Fibroblast of peridontal ligament (primary cell): ENCODE data around the gene SPAM1.
"Not testable (repeated sequence)": the region's sequence is repeated elsewhere in the genome, so short reads cannot be mapped to it uniquely, and the experiment has no call there.

Experiments
- DNase-seq: peaks from one replicate; pipeline ENCODE4 v3.0.0-alpha.2; 2010; ENCODE audit errors: extremely low read depth

Gene SPAM1

DNA sequence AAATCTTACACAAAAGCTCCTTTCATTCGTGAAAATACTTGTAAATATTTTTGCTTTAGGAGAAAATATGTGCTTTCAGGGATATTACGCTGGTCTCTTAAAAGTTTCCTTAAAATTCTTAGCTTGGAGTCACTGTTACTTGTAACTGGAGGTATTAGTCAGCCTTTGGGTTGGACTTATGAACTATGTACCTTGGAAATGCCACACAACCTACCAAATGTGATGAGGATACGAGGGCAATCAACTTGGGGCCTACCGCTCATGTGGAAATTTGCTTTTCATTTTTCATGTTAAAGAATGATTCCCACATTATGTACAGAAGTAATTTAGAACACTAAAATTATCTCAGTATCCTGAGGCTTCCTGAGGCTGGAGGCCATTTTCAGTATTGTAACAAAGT is 23.1 kb downstream of the SPAM1 start:
- DNase-seq, result no peak

GRCh38 chr7:123958186-123958703 is 33.2 kb downstream of the SPAM1 start:
- DNase-seq, result no peak

DNA sequence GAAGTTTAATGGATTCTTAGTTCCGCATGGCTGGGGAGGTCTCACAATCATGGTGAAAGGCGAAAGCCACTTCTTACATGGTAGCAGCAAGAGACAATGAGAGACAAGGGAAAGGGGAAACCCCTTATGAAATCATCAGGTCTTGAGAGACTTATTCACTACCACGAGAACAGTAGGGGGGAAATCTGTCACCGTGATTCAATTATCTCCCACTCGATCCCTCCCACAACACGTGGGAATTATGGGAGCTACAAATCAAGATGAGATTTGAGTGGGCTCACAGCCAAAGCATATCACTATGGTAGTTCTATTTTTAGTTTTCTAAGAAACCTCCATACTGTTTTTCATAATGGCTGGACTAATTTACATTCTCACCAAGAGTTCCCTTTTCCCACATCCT is 36.7 kb downstream of the SPAM1 start:
- DNase-seq, result no peak

- no peak for DNase-seq
Measured at GRCh38 chr7:123966936-123967335, 41.9 kb downstream of the SPAM1 start.

DNA sequence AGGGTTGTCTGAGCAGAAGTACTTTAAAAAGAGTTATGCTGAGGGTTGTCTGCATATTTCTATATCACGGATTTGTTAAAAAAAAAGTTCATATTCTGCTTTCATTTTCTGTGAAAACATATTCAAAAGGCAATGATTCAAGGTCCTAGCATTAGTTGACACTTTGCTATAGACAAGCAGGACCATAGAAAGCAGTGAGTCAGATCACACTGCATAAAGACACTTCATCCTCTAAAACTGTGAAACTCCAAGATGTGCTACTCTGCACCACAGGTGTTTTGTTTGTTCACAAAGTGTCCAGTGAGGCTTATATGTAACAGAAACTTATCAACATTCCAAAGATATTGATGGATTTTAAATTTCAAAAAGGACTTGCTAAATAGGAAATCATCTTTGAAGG is 47.0 kb downstream of the SPAM1 start:
- DNase-seq, result no peak

DNA sequence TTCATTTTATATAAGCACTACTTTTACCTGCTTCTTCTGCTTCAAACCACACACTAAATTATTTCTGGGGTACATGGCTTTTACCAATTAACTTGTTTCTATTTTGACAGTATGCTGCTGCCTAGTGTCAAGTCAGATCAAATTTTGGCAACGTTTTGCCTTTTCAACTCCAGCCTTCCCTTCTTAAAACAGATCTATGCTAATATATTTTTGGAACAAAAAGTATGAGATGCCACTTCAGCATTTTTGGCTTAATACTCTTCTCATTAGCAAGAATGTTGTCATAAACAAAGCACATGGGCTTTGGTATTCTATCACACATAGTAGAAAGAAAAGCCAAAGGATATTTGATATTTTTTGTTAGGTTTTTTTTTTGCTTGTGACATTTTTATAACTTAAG is 47.8 kb downstream of the SPAM1 start:
- DNase-seq, result no peak

DNA sequence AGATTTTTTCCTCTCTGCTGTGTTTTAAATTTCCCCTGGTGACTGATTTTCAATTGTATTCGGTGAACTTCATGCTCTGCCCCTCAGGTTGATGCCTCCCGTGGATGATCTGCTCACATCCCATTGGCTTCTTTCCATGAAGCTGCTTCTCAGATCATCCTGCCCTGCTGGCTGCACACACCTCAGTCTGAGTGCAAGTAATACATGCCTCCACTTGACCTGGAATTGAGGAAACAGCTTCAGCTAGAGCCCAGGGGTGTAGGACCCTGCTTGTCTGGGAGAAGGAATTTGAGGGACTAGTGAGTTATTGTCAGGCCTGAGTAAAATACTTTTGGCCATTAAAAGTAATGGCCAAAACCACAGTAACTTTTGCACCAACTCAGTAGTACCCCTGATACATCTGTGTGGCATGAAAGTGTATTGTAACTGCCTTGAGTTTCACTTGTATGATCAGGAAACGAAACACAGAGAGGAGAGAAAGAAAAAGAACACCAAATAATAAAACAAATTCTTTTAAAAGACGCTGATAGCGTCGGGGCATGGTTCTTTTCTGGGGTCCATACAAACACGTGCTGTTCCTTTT is 49.4 kb downstream of the SPAM1 start:
- no peak for DNase-seq

DNA sequence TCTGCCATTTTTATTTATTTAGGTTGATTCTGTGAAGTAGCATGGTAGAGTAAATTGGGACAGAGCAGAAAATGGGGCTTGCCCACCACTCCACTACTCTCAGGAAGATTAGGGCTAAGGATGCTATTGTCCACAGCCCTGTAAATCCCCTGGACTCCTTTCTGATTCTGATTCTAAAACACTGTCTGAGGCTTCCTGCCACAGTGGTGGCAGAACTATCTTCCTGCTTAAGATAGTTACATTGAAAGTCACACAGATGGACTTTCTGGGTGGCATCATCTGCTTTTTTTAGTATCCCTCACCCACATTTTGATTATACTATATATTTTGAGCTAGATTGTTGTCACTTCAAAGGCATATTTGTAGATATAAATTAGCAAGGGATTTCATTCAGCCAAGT is 50.0 kb downstream of the SPAM1 start:
- no peak for DNase-seq

- no peak for DNase-seq
Measured at GRCh38 chr7:123977081-123977480, 52.0 kb downstream of the SPAM1 start.

DNA sequence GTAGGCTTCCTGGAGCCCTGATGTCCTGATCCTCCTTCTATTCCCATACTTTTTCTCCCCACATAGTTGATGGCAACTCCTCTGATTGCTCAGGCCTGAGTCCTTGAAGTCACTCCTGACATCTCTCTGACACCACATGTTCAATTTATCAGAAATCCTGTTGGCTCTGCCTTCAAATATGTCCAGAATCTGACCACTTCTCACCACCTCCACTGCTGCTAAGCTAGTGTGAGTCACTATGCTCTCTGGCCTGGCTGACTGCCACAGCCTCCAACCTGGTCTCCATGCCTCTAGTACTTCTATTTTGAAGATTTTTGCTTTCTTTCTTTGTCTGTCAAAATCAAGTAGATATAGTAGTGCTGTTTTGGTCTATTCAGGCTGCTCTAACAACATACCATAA is 54.8 kb downstream of the SPAM1 start:
- DNase-seq, result no peak

GRCh38 chr7:123987445-123987844 is 62.4 kb downstream of the SPAM1 start:
- DNase-seq, result no peak

DNA sequence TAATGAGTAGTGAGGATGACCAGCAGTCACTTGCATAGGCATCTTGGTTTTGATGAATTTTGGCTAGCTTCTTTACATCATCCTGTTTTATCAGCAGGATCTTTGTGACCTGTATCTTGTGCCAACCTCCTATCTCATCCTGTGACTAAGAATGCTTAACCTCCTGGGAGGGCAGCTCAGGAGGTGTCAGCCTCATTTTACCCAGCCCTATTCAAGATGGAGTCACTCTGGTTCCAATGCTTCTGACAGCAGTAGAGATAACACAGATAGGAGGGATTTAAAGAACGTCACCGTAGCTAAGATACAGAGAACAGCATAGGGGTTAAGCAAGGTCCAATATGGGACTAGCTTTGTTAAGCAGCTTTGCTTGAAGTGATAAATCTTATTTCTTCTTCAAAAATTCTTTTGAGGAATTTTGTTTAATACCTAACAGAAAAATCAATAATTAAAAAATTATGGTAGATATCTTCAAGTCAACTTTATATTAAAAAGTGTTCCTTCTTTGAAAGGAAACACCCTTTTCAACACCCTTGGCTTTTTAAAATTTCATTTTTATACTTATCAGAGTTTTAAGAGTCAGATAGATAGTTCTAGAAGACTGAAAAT is 68.0 kb downstream of the SPAM1 start:
- no peak for DNase-seq

GRCh38 chr7:123993996-123994395 is 69.0 kb downstream of the SPAM1 start:
- DNase-seq, result no peak

- DNase-seq, result no peak
Measured at GRCh38 chr7:123994449-123994848, 69.4 kb downstream of the SPAM1 start.

- DNase-seq, result no peak
Measured at GRCh38 chr7:123995617-123996326, 70.7 kb downstream of the SPAM1 start.

GRCh38 chr7:123996327-123996625 is 71.2 kb downstream of the SPAM1 start:
- DNase-seq, result no peak

DNA sequence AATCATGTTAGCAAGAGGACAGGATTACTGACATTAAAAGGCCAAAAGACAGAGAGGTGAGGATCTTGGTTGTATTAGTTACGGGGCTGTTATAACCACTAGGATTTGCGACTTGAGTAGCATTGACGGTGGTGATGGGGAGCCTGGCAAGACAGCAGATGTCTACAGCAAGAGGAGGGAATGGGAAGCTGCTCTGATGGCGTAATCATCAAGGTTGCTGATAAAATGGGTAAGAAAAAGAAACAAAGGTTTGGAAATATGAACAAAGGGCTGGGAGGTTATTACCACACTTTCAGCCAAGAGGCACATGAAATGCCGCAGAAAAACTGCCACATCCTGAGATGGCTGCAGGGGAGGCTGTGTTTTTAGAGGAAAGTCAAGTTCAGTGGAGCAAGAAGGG is 73.9 kb downstream of the SPAM1 start:
- no peak for DNase-seq

- no peak for DNase-seq
Measured at GRCh38 chr7:123999703-124000102, 74.7 kb downstream of the SPAM1 start.

DNA sequence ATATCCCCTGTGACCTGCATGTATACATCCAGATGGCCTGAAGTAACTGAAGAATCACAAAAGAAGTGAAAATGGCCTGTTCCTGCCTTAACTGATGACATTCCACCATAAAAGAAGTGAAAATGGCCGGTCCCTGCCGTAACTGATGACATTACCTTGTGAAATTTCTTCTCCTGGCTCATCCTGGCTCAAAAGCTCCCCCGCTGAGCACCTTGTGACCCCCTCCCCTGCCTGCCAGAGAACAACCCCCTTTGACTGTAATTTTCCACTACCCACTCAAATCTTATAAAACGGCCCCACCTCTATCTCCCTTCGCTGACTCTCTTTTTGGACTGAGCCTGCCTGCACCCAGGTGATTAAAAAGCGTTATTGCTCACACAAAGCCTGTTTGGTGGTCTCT is 83.3 kb downstream of the SPAM1 start:
- not testable (repeated sequence) for DNase-seq

GRCh38 chr7:124009321-124009720 is 84.3 kb downstream of the SPAM1 start:
- no peak for DNase-seq
